Colonic mucosa (tissue), 4 donors: ENCODE measurements around the gene CYS1. TPM values are rescaled to one million over a fixed set of nuclear protein-coding genes. Genes with fewer than 3 reads are reported as not detected.

ENCODE experiments used
- DNase-seq: peaks from one replicate; pipeline ENCODE4 v3.0.0-alpha.2; 2020
- H3K27ac ChIP-seq: fragments of 200-600 bp; one replicate; pipeline ENCODE4 v1.8.0; 2021
- H3K27me3 ChIP-seq: fragments of 200-600 bp; one replicate; pipeline ENCODE4 v1.8.0; 2021
- H3K36me3 ChIP-seq: fragments of 200-600 bp; one replicate; pipeline ENCODE4 v1.8.0; 2021
- H3K4me1 ChIP-seq: fragments of 200-600 bp; one replicate; pipeline ENCODE4 v1.8.0; 2021; ENCODE audit warnings: mild to moderate bottlenecking
- H3K4me3 ChIP-seq: fragments of 200-600 bp; one replicate; pipeline ENCODE4 v1.8.0; 2021
- H3K9ac ChIP-seq, 2 donors: one replicate each; pipeline ENCODE4 v1.7.0; 2013; ENCODE audit warnings: control low read depth in 2 of 2, low read depth in 2 of 2, low read length in 2 of 2
- H3K9me3 ChIP-seq: fragments of 200-600 bp; one replicate; pipeline ENCODE4 v1.8.0; 2021
- CTCF ChIP-seq: fragments of 200-600 bp; IDR thresholded peaks from one replicate; pipeline ENCODE4 v1.8.0; 2022; ENCODE audit warnings: antibody characterized with exemption, mild to moderate bottlenecking
- intact Hi-C: fragments of 100-400 bp; cut with DNase I; formaldehyde crosslinking; loops from one replicate; pipeline ENCODE4 v1.14.1; 2022
- total RNA-seq, 2 donors: library from RNA; stranded (reverse); fragmentation: NEBNext Ultra II Directional in 1 of 2; extraction: Animal tissue kit (Norgen Biotek cat#: 25700) in 1 of 2; gene quantifications; one replicate each; pipeline ENCODE4 v1.2.1, GENCODE V29; 2021
- donor health status: healthy.
- donor health status: DM: no; HTN: no; CAD: no.
- donor health status: DM: no; HTN: no; CAD: no.

The CYS1 gene
- total RNA-seq, 2 donors from 2014 or later, result 0.52 to 2.5 TPM

GRCh38 chr2:10067881-10068280 lies 12.3 kb downstream of the CYS1 start:
- no peaks in the 10 kb centered on the region for H3K4me1 ChIP-seq
- no peak overlapping the region for H3K27ac ChIP-seq
- no peak overlapping the region for H3K4me3 ChIP-seq
- no peaks in the 10 kb centered on the region for H3K27me3 ChIP-seq
- no peak overlapping the region for H3K9ac ChIP-seq
- intact Hi-C loops, result no loop called here
- H3K36me3 ChIP-seq, result no peaks in the 10 kb centered on the region
- no peak for DNase-seq
- TF ChIP-seq CTCF, result no peak
- H3K9me3 ChIP-seq, result no peaks in the 10 kb centered on the region

GRCh38 chr2:10067330-10067729 lies 12.9 kb downstream of the CYS1 start:
- H3K27me3 ChIP-seq, result no peaks in the 10 kb centered on the region
- no peaks in the 10 kb centered on the region for H3K9me3 ChIP-seq
- no peak overlapping the region for H3K4me3 ChIP-seq
- no peak for TF ChIP-seq CTCF
- no peak for DNase-seq
- intact Hi-C loops, result no loop called here
- H3K9ac ChIP-seq, result no peak overlapping the region
- H3K4me1 ChIP-seq, result no peaks in the 10 kb centered on the region
- no peaks in the 10 kb centered on the region for H3K36me3 ChIP-seq
- H3K27ac ChIP-seq, result no peak overlapping the region

GRCh38 chr2:10065773-10066055 lies 14.5 kb downstream of the CYS1 start:
- intact Hi-C loops, result no loop called here
- no peaks in the 10 kb centered on the region for H3K4me1 ChIP-seq
- H3K9me3 ChIP-seq, result no peaks in the 10 kb centered on the region
- no peak overlapping the region for H3K27ac ChIP-seq
- no peak overlapping the region for H3K9ac ChIP-seq
- H3K4me3 ChIP-seq, result no peak overlapping the region
- no peak for TF ChIP-seq CTCF
- no peaks in the 10 kb centered on the region for H3K36me3 ChIP-seq
- H3K27me3 ChIP-seq, result no peaks in the 10 kb centered on the region
- DNase-seq, result no peak

DNA sequence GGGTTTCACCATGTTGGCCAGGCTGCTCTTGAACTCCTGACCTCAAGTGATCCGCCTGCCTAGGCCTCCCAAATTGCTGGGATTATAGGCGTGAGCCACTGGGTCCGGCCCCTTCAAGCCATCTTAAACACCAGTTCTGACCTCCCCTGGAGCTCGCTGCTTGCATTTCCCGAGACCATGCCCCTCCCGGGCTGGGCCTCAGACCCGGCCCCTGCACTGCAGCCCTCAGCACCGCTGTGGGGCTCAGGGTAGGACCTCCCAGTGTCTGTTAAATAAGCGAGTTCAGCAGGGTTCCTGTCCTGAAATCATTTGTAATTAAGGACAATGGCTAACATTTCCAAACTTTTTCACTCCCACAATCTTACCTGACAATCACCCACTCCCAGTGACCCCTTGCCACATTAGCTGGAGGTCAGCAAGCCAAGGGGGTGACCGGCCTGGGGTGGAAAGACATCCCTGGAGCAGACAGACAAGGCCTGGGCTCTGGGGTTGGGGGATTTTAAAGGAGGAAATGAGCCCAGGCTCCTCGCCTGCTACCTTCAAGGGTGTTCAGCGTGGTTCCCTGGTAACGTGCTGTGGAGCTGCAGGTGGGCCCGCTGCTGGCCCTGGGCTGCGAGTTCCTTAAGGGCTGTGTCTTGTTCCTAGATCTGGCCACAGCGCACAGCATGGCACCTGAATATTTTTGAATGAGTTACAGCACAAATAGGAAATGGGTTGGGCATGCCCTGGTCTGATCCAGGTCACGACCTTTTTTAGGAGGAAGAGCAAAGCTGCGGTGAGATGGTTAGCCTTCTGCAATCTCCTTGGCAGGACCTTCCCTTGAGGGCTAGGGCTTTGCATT lies 15.1 kb downstream of the CYS1 start:
- DNase-seq, result no peak
- Histone ChIP-seq H3K27me3 (no peaks in the 10 kb centered on the region), H3K4me1 (no peaks in the 10 kb centered on the region), H3K9me3 (no peaks in the 10 kb centered on the region), H3K27ac (no peak overlapping the region), H3K4me3 (no peak overlapping the region), H3K36me3 (no peaks in the 10 kb centered on the region), H3K9ac (no peak overlapping the region)
- intact Hi-C loops, result no loop called here
- TF ChIP-seq CTCF, result no peak

DNA sequence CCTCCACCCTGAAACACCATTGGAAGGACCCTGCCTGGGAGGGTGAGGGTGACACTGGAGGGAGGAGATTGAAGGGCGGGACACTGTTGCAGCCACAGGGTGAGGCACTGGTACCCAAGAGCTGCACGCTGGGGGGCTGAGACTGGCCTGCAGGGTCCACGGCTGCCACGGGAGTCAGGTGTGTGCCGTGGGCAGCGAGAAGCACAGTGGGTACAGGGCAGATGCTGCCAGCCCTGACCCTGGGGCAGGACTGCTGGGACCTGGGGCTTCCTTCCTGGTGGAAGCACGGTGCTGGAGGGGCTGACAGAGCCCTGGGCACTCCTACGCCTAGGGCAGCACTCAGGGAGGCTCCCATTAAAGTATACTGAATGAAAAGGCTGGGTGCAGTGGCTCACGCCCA lies 16.6 kb downstream of the CYS1 start:
- H3K27ac ChIP-seq, result no peak overlapping the region
- intact Hi-C loops, result no loop called here
- H3K36me3 ChIP-seq, result no peaks in the 10 kb centered on the region
- no peaks in the 10 kb centered on the region for H3K9me3 ChIP-seq
- H3K4me3 ChIP-seq, result no peak overlapping the region
- no peaks in the 10 kb centered on the region for H3K27me3 ChIP-seq
- no peak for DNase-seq
- H3K4me1 ChIP-seq, result no peaks in the 10 kb centered on the region
- TF ChIP-seq CTCF, result no peak
- H3K9ac ChIP-seq, result no peak overlapping the region
